ENCODE measurements around the gene KANK4. TPM values are rescaled to one million over a fixed set of nuclear protein-coding genes. Genes with fewer than 3 reads are reported as not detected.

Gene KANK4
- total and polyA plus RNA-seq, 2 of the 8 experiments (the other 6 are each of a cell fraction or from before 2014, with no cell fraction given) = 0.22 to 0.26 TPM

- Histone ChIP-seq H4K8ac (ENCODE audit: extremely low read depth, insufficient read depth, low read length) (no peak overlapping the region), H2BK15ac (ENCODE audit: low read length) (no peak overlapping the region), H3K23me2 (ENCODE audit: low read depth, low read length) (no peaks in the 10 kb centered on the region), H2BK12ac (ENCODE audit: low read depth, low read length) (no peak overlapping the region), H3K27me3 (replicated peaks in 1 of 4; ENCODE audit: control insufficient read depth in 3 of 4, extremely low read depth in 1 of 4, insufficient read depth in 3 of 4, low read length in 3 of 4) (no peaks in the 10 kb centered on the region), H2AK5ac (ENCODE audit: low read depth, low read length) (no peak overlapping the region), H3K23ac (ENCODE audit: insufficient read length) (no peak overlapping the region), H4K5ac (ENCODE audit: insufficient read length, low read depth, low read length) (no peak overlapping the region), H3K14ac (ENCODE audit: insufficient read length) (no peak overlapping the region), H3K18ac (ENCODE audit: extremely low read depth, low read length) (no peak overlapping the region), H3K56ac (replicated peaks; ENCODE audit: insufficient read length, low read depth, low read length) (no peak overlapping the region), H2BK120ac (replicated peaks; ENCODE audit: low read depth, low read length) (no peak overlapping the region), H3K79me2 (ENCODE audit: control insufficient read depth in 1 of 2, insufficient read depth in 2 of 2, low read length in 2 of 2) (no peaks in the 10 kb centered on the region), H4K20me1 (replicated peaks in 1 of 2; ENCODE audit: control insufficient read depth in 1 of 2, insufficient read depth in 2 of 2, low read length in 2 of 2) (no peaks in the 10 kb centered on the region), H3K4me3 (ENCODE audit: extremely low read depth in 1 of 4, insufficient read depth in 2 of 4, low read depth in 3 of 4, low read length in 4 of 4) (no peak overlapping the region), H3K9me3 (ENCODE audit: insufficient read depth in 2 of 2, low read depth in 1 of 2, low read length in 1 of 2) (peaks cover 4 to 5% of the 10 kb centered on the region in 2 experiments; a peak in 2 of 4 replicates), H3K36me3 (ENCODE audit: control insufficient read depth in 2 of 4, insufficient read depth in 4 of 4, low read length in 3 of 4) (no peaks in the 10 kb centered on the region), H3K79me1 (ENCODE audit: low read depth, low read length) (no peaks in the 10 kb centered on the region), H2BK20ac (ENCODE audit: low read length) (no peak overlapping the region), H3K4me1 (replicated peaks in 1 of 4; ENCODE audit: control insufficient read depth in 3 of 4, insufficient read depth in 4 of 4, low read length in 3 of 4) (no peaks in the 10 kb centered on the region), H2BK5ac (ENCODE audit: low read depth, low read length) (no peak overlapping the region), H4K91ac (replicated peaks; ENCODE audit: insufficient read length, low read length) (no peak overlapping the region), H3K4me2 (ENCODE audit: insufficient read depth in 1 of 2, low read depth in 2 of 2, low read length in 2 of 2) (no peak overlapping the region), H3K9ac (replicated peaks in 1 of 4; ENCODE audit: extremely low read depth in 1 of 4, low read depth in 3 of 4, low read length in 3 of 4) (no peak overlapping the region), H3K4ac (replicated peaks; ENCODE audit: insufficient read length, low read depth, low read length) (no peak overlapping the region), H2AFZ (ENCODE audit: low read length) (no peak overlapping the region), H3K27ac (ENCODE audit: low read depth, low read length) (no peak overlapping the region)
- no peak for FAIRE-seq
- CTCF ChIA-PET (ENCODE audit: partially characterized antibody) = interaction anchor here (1.0 to 1.7 kb wide), 2 partner anchors 26 kb away, joined by 3 to 9 read pairs; no protein-coding TSS in a partner anchor
- no peak for DNase-seq (ENCODE audit: low read depth in 1 of 2, low spot score in 2 of 2)
- POLR2A ChIA-PET (ENCODE audit: partially characterized antibody) = no interaction called here
- TF ChIP-seq YY1 (IDR thresholded peaks at IDR 0.05; ENCODE audit: low read depth, low read length) (no peak), TEAD4 (IDR thresholded peaks at IDR 0.05; ENCODE audit: low read depth, low read length) (no peak), SIRT6 (IDR thresholded peaks at IDR 0.05; ENCODE audit: low read length) (no peak)
Measured at GRCh38 chr1:62364721-62365120, 45.5 kb upstream of the KANK4 start.

All from H1 (cell line).